Breast epithelium (tissue), 3 donors: ENCODE data around the gene CSRNP3.

Experiments used
- CTCF ChIP-seq, 3 donors: fragments of 450-650 bp; IDR thresholded peaks; one replicate each; pipeline ENCODE4 v1.5.1; 2016 to 2017; ENCODE audit warnings: antibody characterized with exemption in 3 of 3, mild to moderate bottlenecking in 3 of 3, moderate library complexity in 3 of 3
- POLR2A ChIP-seq: fragments of 450-650 bp; IDR thresholded peaks from one replicate; pipeline ENCODE4 v1.6.1; 2016; ENCODE audit warnings: antibody characterized with exemption, mild to moderate bottlenecking, moderate library complexity

- TF ChIP-seq POLR2A (no peak), CTCF (IDR thresholded peaks at IDR 0.05) (no peak)
Measured at GRCh38 chr2:165632594-165632993, 163.1 kb downstream of the CSRNP3 start.
